Astrocyte (in vitro differentiated cells and primary cell): ENCODE results near the gene FSIP1.

Experiments
- EZH2 ChIP-seq: IDR thresholded peaks from 2 replicates; pipeline ENCODE4 v1.6.1; 2012; ENCODE audit warnings: mild to moderate bottlenecking, low read length, inconsistent platforms; ENCODE audit not compliant: insufficient read depth
- TF ChIP-seq, protein P1 (sequence below): IDR thresholded peaks from 2 replicates; pipeline ENCODE4 v1.5.1; 2011; ENCODE audit warnings: low read depth, mild to moderate bottlenecking, inconsistent platforms, low read length, moderate library complexity; ENCODE audit not compliant: insufficient read depth

DNA sequence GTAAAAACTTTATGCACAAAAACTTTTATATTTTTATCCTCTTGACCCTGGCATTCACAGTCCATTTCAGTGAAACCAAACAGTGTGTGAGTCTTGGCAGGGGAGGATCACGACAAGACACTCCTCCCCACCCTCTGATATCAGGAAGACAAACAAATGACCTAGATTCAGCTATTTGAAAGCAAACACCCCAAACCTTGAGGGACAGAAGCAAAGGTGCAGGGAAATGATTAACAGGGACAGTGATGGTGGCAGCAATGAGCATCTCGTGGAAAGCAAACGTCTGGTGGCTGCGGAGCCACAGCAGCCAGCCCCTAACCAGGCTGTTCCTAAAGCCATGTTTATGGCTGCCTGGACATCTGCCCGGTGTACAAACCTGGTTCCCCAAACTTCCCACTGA, 52.1 kb downstream of the FSIP1 start:
- TF ChIP-seq, protein P1, sequence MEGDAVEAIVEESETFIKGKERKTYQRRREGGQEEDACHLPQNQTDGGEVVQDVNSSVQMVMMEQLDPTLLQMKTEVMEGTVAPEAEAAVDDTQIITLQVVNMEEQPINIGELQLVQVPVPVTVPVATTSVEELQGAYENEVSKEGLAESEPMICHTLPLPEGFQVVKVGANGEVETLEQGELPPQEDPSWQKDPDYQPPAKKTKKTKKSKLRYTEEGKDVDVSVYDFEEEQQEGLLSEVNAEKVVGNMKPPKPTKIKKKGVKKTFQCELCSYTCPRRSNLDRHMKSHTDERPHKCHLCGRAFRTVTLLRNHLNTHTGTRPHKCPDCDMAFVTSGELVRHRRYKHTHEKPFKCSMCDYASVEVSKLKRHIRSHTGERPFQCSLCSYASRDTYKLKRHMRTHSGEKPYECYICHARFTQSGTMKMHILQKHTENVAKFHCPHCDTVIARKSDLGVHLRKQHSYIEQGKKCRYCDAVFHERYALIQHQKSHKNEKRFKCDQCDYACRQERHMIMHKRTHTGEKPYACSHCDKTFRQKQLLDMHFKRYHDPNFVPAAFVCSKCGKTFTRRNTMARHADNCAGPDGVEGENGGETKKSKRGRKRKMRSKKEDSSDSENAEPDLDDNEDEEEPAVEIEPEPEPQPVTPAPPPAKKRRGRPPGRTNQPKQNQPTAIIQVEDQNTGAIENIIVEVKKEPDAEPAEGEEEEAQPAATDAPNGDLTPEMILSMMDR, result no peak
- no peak for TF ChIP-seq EZH2
